MCF 10A (cell line): ENCODE measurements around the gene GALNS. TPM values are rescaled to one million over a fixed set of nuclear protein-coding genes. Genes with fewer than 3 reads are reported as not detected.

ENCODE experiments used
- BruUV-seq: library from RNA; stranded (reverse); fragments of 400-500 nt; replicated peaks from 2 replicates; lab custom pipeline; 2021; lab: Mats Ljungman, UMichigan
- CTCF ChIA-PET: fragments of 300-600 bp; sonication (Branson Sonifier 250); formaldehyde crosslinking; extraction: SDS; loops from one replicate; lab custom pipeline; 2021; ENCODE audit warnings: antibody characterized with exemption, inconsistent platforms; lab: Yijun Ruan, JAX
- POLR2A ChIA-PET: fragments of 300-600, 350-650 bp; sonication (Branson Sonifier 250); formaldehyde crosslinking; extraction: SDS; loops from one replicate; lab custom pipeline; 2020; ENCODE audit warnings: antibody characterized with exemption, inconsistent platforms; lab: Yijun Ruan, JAX
- DNase-seq: peaks from one replicate; pipeline ENCODE4 v3.0.0-alpha.2; 2018; ENCODE audit not compliant: unreplicated experiment
- H3K27ac Mint-ChIP-seq: one replicate; pipeline ENCODE4 v1.8.0; 2022; ENCODE audit warnings: mild to moderate bottlenecking, low read depth, mixed read lengths; ENCODE audit not compliant: unreplicated experiment
- H3K27me3 Mint-ChIP-seq: one replicate; pipeline ENCODE4 v1.8.0; 2022; ENCODE audit warnings: mixed read lengths; ENCODE audit not compliant: insufficient read depth, unreplicated experiment
- H3K36me3 Mint-ChIP-seq: one replicate; pipeline ENCODE4 v1.8.0; 2022; ENCODE audit warnings: mild to moderate bottlenecking, moderate library complexity, mixed read lengths; ENCODE audit not compliant: insufficient read depth, unreplicated experiment
- H3K4me1 Mint-ChIP-seq: one replicate; pipeline ENCODE4 v1.8.0; 2022; ENCODE audit warnings: mixed read lengths; ENCODE audit not compliant: insufficient read depth, unreplicated experiment
- H3K4me3 Mint-ChIP-seq: one replicate; pipeline ENCODE4 v1.8.0; 2022; ENCODE audit warnings: mild to moderate bottlenecking, moderate library complexity, mixed read lengths; ENCODE audit not compliant: unreplicated experiment
- H3K9me3 Mint-ChIP-seq: one replicate; pipeline ENCODE4 v1.8.0; 2022; ENCODE audit warnings: mixed read lengths; ENCODE audit not compliant: unreplicated experiment
- intact Hi-C: fragments of 100-400 bp; cut with micrococcal nuclease; formaldehyde crosslinking; loops from 2 replicates; pipeline ENCODE4 v1.14.1; 2022
- total RNA-seq: library from RNA; stranded (reverse); gene quantifications from 2 replicates; pipeline ENCODE4 v1.2.3, GENCODE V29; 2022
- TF ChIP-seq, protein P1 (sequence below): fragments of 200-600 bp; IDR thresholded peaks from one replicate; pipeline ENCODE4 v1.8.0; 2022; ENCODE audit warnings: antibody characterized with exemption, mild to moderate bottlenecking; ENCODE audit not compliant: unreplicated experiment

Gene GALNS
- total RNA-seq, 1 experiment from 2014 or later = 26.0 TPM

DNA sequence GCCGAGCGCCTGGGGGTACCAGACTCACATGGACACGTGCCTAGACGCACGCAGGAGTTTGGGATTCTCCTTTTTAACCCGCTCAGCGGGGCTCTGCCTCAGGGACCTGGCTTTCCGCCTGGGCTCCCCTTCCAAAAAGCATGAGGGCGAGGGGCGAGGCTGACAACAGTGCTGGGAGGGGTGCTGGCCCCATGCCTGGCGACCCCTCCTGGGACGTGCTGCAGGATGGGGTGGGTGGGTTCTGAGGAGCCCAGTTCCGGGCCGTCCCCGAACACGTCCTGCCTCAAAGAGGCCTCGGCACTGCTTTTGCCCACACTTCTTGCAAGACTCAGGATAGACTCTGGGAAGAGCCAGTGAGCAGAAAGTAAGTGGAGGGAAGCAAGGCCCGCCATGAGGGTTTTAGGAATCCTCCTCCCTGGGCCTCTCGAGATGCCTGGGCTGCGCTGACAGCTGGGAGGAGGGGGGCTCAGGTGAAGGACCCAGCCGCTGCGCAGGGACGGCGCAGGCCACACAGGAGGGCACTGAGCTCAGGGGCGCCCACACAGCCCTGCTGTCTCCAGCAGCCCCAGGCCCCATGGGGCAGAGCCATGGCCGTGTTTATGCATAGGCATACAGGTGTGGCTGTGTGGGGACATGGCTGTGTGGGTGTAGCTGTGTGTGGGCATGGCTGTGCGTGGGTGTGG, 25.1 kb upstream of the GALNS start:
- Mint-ChIP-seq H3K9me3 (no peaks in the 10 kb centered on the region), H3K27ac (no peak overlapping the region), H3K27me3 (peaks cover 14% of the 10 kb centered on the region), H3K4me1 (peaks cover 13% of the 10 kb centered on the region), H3K4me3 (no peak overlapping the region), H3K36me3 (no peaks in the 10 kb centered on the region)
- TF ChIP-seq, protein P1, sequence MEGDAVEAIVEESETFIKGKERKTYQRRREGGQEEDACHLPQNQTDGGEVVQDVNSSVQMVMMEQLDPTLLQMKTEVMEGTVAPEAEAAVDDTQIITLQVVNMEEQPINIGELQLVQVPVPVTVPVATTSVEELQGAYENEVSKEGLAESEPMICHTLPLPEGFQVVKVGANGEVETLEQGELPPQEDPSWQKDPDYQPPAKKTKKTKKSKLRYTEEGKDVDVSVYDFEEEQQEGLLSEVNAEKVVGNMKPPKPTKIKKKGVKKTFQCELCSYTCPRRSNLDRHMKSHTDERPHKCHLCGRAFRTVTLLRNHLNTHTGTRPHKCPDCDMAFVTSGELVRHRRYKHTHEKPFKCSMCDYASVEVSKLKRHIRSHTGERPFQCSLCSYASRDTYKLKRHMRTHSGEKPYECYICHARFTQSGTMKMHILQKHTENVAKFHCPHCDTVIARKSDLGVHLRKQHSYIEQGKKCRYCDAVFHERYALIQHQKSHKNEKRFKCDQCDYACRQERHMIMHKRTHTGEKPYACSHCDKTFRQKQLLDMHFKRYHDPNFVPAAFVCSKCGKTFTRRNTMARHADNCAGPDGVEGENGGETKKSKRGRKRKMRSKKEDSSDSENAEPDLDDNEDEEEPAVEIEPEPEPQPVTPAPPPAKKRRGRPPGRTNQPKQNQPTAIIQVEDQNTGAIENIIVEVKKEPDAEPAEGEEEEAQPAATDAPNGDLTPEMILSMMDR = no peak
- BruUV-seq = no TSS peak
- CTCF ChIA-PET = interaction anchor here (0.7 to 1.8 kb wide), 2 partner anchors 25 to 1836 kb away, joined by 3 to 4 read pairs; partner anchors contain the start of gene TRAPPC2L
- POLR2A ChIA-PET = no interaction called here
- intact Hi-C loops = no loop called here
- no peak for DNase-seq

DNA sequence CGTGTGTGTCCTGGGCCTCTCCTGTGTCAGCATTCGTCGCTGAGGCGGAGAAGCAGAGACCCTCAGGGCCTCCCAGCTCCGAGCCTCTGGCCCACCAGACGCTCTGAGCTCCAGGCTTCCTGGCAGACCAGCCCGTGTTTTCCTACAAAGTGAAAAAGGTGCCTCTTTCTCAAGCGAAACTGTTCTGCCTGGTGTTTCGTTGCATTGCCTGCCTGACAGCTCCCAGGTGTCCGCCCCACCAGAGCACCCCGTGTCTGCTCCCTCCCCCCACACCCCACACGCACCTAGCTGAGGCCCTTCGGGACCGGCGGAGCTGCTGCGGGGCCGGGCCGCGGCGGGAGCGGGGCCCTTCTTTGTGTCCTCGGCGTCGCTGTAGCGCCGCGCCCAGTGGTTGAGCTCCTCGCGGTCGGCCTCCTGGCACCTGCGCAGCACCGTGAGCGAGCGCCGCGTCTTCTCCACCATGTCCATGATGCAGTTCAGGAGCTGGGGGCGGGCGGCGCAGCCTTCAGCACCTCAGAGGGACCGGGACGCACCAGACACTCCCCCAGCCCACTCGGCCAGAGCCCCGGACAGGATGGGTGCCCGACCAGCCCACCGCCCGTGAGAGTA, 24.4 kb upstream of the GALNS start:
- Mint-ChIP-seq H3K4me1 (peaks cover 13% of the 10 kb centered on the region), H3K36me3 (no peaks in the 10 kb centered on the region), H3K27me3 (peaks cover 21% of the 10 kb centered on the region), H3K9me3 (no peaks in the 10 kb centered on the region), H3K27ac (no peak overlapping the region), H3K4me3 (no peak overlapping the region)
- ChIA-PET POLR2A (interaction anchor here (2.7 kb wide), 1 partner anchor 24 kb away, joined by 8 read pairs; the partner anchor contains the start of genes GALNS and TRAPPC2L), CTCF (interaction anchor here (0.5 to 1.8 kb wide), 3 partner anchors 24 to 1835 kb away, joined by 3 to 4 read pairs (median 3); partner anchors contain the start of gene TRAPPC2L)
- intact Hi-C loops = no loop called here
- BruUV-seq = no TSS peak
- DNase-seq = no peak
- TF ChIP-seq, protein P1 = no peak

DNA sequence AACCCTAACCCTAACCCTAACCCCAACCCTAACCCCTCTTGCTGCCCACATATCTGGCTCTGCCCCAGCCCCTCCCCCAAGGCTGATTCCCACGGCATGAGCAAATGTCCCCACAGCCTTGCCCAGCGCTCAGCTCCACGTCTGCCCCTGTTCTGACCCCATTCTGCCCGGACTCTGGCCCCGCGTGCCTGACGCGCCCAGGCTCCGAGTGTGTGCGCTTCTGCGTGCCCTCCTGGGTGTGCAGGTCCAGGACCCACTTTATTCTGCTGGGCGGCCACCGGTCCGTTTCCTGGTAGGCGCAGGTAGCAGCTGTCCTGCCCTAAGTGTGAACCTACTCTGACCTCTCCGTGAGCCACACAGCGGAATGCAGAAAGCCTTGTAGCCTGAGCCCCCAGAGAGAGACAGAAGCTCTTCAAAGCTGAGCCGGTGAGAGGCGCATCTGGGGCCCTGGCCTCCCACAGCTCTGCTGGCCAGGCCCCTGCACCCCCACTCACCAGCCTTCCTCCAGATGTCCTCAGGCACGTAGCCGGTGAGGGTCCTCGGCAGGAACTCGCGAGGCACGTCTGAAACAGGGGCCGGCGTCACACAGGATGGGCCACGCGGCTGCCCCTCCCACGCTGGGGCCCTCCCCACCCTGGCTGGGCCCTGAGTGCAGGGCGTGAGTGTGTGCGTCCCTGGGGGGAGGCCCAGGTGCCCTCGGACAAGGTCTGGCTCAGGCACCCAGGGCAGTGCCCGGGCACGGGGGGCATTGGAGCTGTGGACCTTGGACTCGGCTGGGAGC, 23.7 kb upstream of the GALNS start:
- intact Hi-C loops = no loop called here
- H3K9me3 Mint-ChIP-seq = no peaks in the 10 kb centered on the region
- peaks cover 13% of the 10 kb centered on the region for H3K4me1 Mint-ChIP-seq
- no TSS peak for BruUV-seq
- no peak for DNase-seq
- H3K27me3 Mint-ChIP-seq = peaks cover 28% of the 10 kb centered on the region
- no peak overlapping the region for H3K4me3 Mint-ChIP-seq
- TF ChIP-seq, protein P1 = no peak
- H3K27ac Mint-ChIP-seq = no peak overlapping the region
- POLR2A ChIA-PET = interaction anchor here (2.7 kb wide), 1 partner anchor 23 kb away, joined by 8 read pairs; the partner anchor contains the start of genes GALNS and TRAPPC2L
- CTCF ChIA-PET = interaction anchor here (0.5 to 1.8 kb wide), 3 partner anchors 23 to 437 kb away, joined by 3 to 4 read pairs (median 3); partner anchors contain the start of gene TRAPPC2L
- H3K36me3 Mint-ChIP-seq = no peaks in the 10 kb centered on the region

DNA sequence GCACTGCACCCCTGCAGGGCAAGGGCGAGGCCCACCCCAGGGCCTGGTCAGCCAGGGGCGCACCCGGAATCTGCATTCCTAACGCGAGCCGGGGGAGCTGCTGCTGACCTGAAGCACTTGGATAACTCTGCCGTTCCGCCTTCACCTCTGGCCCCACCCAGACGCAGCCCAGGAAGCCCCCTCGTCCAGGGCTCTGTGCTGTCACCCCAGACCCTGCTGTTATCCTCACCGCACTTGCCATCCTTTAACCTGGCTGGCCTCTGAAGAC, 23.0 kb upstream of the GALNS start:
- H3K27ac Mint-ChIP-seq = no peak overlapping the region
- peaks cover 13% of the 10 kb centered on the region for H3K4me1 Mint-ChIP-seq
- intact Hi-C loops = no loop called here
- TF ChIP-seq, protein P1 = no peak
- no peak overlapping the region for H3K4me3 Mint-ChIP-seq
- POLR2A ChIA-PET = interaction anchor here (2.7 kb wide), 1 partner anchor 22 kb away, joined by 8 read pairs; the partner anchor contains the start of genes GALNS and TRAPPC2L
- no peaks in the 10 kb centered on the region for H3K9me3 Mint-ChIP-seq
- peaks cover 35% of the 10 kb centered on the region for H3K27me3 Mint-ChIP-seq
- H3K36me3 Mint-ChIP-seq = no peaks in the 10 kb centered on the region
- no peak for DNase-seq
- CTCF ChIA-PET = interaction anchor here (0.7 kb wide), 1 partner anchor 64 kb away, joined by 3 read pairs; no protein-coding TSS in a partner anchor
- no TSS peak for BruUV-seq
